CD4-positive, alpha-beta T cell treated with Interferon alpha-2 for 1 hour (primary cell): ENCODE measurements around the gene GINS2.

ENCODE experiments used
- DNase-seq, 2 donors: peaks; one replicate each; pipeline ENCODE4 v3.0.0-alpha.2; 2020 to 2022

GINS2 gene

GRCh38 chr16:85665373-85665740 is 23.4 kb downstream of the GINS2 start:
- no peak for DNase-seq

- no peak for DNase-seq
Measured at GRCh38 chr16:85664580-85665372, 24.0 kb downstream of the GINS2 start.

- no peak for DNase-seq
Measured at GRCh38 chr16:85663891-85664321, 24.8 kb downstream of the GINS2 start.

GRCh38 chr16:85662976-85663830 is 25.6 kb downstream of the GINS2 start:
- no peak for DNase-seq

GRCh38 chr16:85662482-85662812 is 26.3 kb downstream of the GINS2 start:
- DNase-seq, result no peak

- DNase-seq, result no peak
Measured at GRCh38 chr16:85661740-85662481, 26.8 kb downstream of the GINS2 start.

GRCh38 chr16:85660843-85661739 is 27.7 kb downstream of the GINS2 start:
- DNase-seq, result no peak

- DNase-seq, result peak; percentile 54 to 59
Measured at GRCh38 chr16:85659805-85660511, 28.8 kb downstream of the GINS2 start.

- DNase-seq, result no peak
Measured at GRCh38 chr16:85659336-85659735, 29.4 kb downstream of the GINS2 start.

GRCh38 chr16:85658504-85659326 is 30.0 kb downstream of the GINS2 start:
- DNase-seq, result no peak

- no peak for DNase-seq
Measured at GRCh38 chr16:85657996-85658395, 30.8 kb downstream of the GINS2 start.

GRCh38 chr16:85657267-85657650 is 31.5 kb downstream of the GINS2 start:
- no peak for DNase-seq

GRCh38 chr16:85656351-85657266 is 32.1 kb downstream of the GINS2 start:
- DNase-seq, result no peak

- no peak for DNase-seq
Measured at GRCh38 chr16:85655216-85656129, 33.3 kb downstream of the GINS2 start.

GRCh38 chr16:85654251-85655095 is 34.3 kb downstream of the GINS2 start:
- no peak for DNase-seq

GRCh38 chr16:85653290-85653891 is 35.4 kb downstream of the GINS2 start:
- no peak for DNase-seq
